Stimulated activated CD8-positive, alpha-beta memory T cell treated with anti-CD3 and anti-CD28 coated beads, Interleukin-7, amount 100 ng/mL, for 48 hours (primary cell): ENCODE measurements around the gene SHISA5.
"Not testable (repeated sequence)": the region's sequence is repeated elsewhere in the genome, so short reads cannot be mapped to it uniquely, and the experiment has no call there.

Experiments
- DNase-seq, 2 donors: peaks; one replicate each; pipeline ENCODE4 v3.0.0-alpha.2; 2020; ENCODE audit warnings: low read depth in 1 of 2; ENCODE audit errors: extremely low read depth in 1 of 2

The SHISA5 gene

GRCh38 chr3:48504051-48504946 lies at the start of gene SHISA5:
TSS of gene SHISA5 (minus strand) at chr3:48504174. CDS start at chr3:48504094, 80 bp downstream.
- peak; percentile 35 to 39 for DNase-seq

- no peak for DNase-seq
Observed at GRCh38 chr3:48553361-48553760, 49.4 kb upstream of the SHISA5 start.

- no peak for DNase-seq
Observed at GRCh38 chr3:48552111-48552951, 48.4 kb upstream of the SHISA5 start.

GRCh38 chr3:48551651-48552050 lies 47.7 kb upstream of the SHISA5 start:
- DNase-seq: not testable (repeated sequence)

- DNase-seq: peak; percentile 54 to 71
Observed at GRCh38 chr3:48548729-48549705, 45.0 kb upstream of the SHISA5 start.

GRCh38 chr3:48548126-48548525 lies 44.2 kb upstream of the SHISA5 start:
- DNase-seq: no peak

- DNase-seq: no peak
Observed at GRCh38 chr3:48546203-48546829, 42.3 kb upstream of the SHISA5 start.

- no peak for DNase-seq
Observed at GRCh38 chr3:48544141-48544540, 40.2 kb upstream of the SHISA5 start.

- no peak for DNase-seq
Observed at GRCh38 chr3:48543271-48543866, 39.4 kb upstream of the SHISA5 start.

GRCh38 chr3:48538451-48538850 lies 34.5 kb upstream of the SHISA5 start:
- no peak for DNase-seq

GRCh38 chr3:48536785-48537184 lies 32.8 kb upstream of the SHISA5 start:
- no peak for DNase-seq

GRCh38 chr3:48536116-48536515 lies 32.1 kb upstream of the SHISA5 start:
- no peak for DNase-seq

GRCh38 chr3:48535578-48535977 lies 31.6 kb upstream of the SHISA5 start:
- no peak for DNase-seq

GRCh38 chr3:48532977-48533337 lies 29.0 kb upstream of the SHISA5 start:
- no peak for DNase-seq

GRCh38 chr3:48532271-48532976 lies 28.4 kb upstream of the SHISA5 start:
- DNase-seq: no peak

- DNase-seq: not testable (repeated sequence)
Observed at GRCh38 chr3:48530701-48531100, 26.7 kb upstream of the SHISA5 start.

GRCh38 chr3:48528754-48529153 lies 24.8 kb upstream of the SHISA5 start:
- no peak for DNase-seq

- DNase-seq: no peak
Observed at GRCh38 chr3:48528048-48528447, 24.1 kb upstream of the SHISA5 start.

- DNase-seq: no peak
Observed at GRCh38 chr3:48524970-48525369, 21.0 kb upstream of the SHISA5 start.
